HEK293 (cell line): Measurements from ENCODE around the gene ERI3.

Experiments
- CTCF ChIA-PET: fragments of 350-600 bp; formaldehyde crosslinking; extraction: SDS; loops from one replicate; lab custom pipeline; 2021; ENCODE audit warnings: antibody characterized with exemption; lab: Yijun Ruan, JAX
- POLR2A ChIA-PET: fragments of 300-600 bp; formaldehyde crosslinking; extraction: SDS; loops from one replicate; lab custom pipeline; 2020; ENCODE audit warnings: antibody characterized with exemption, inconsistent platforms; lab: Yijun Ruan, JAX
- H3K27ac ChIP-seq: fragments of 200-500 bp; sonication (Bioruptor generic); 2 replicates; pipeline ENCODE4 v1.5.1; 2014; ENCODE audit warnings: low read depth, low read length, control low read depth, inconsistent platforms; ENCODE audit errors: extremely low read depth
- H3K36me3 ChIP-seq, 2 experiments: fragments of 200-500 bp in 1 of 2; sonication (Bioruptor generic) in 1 of 2; 1 replicate in 1 of 2; 2 replicates in 1 of 2; pipeline ENCODE4 v1.5.1; 2014 to 2017; ENCODE audit warnings: inconsistent platforms in 2 of 2, low read length in 2 of 2; ENCODE audit not compliant: control insufficient read depth in 2 of 2, insufficient read depth in 1 of 2
- H3K4me1 ChIP-seq: fragments of 200-500 bp; sonication (Bioruptor generic); 2 replicates; pipeline ENCODE4 v1.5.1; 2014; ENCODE audit warnings: mild to moderate bottlenecking, low read length, inconsistent platforms; ENCODE audit not compliant: control insufficient read depth, insufficient read depth
- H3K4me3 ChIP-seq: 2 replicates; pipeline ENCODE4 v1.5.1; 2011; ENCODE audit warnings: low read depth, mild to moderate bottlenecking, control low read depth, low read length, moderate library complexity
- H3K9me3 ChIP-seq: fragments of 200-500 bp; sonication (Bioruptor generic); 2 replicates; pipeline ENCODE4 v1.5.1; 2014; ENCODE audit warnings: low read depth, low read length, inconsistent platforms; ENCODE audit not compliant: control insufficient read depth, insufficient read depth
- HIC1 ChIP-seq: fragments of 450-650 bp; formaldehyde crosslinking; IDR thresholded peaks from 2 replicates; pipeline ENCODE4 v1.5.1; 2016; ENCODE audit warnings: missing biosample characterization, missing genetic modification characterization
- MZF1 ChIP-seq: fragments of 450-650 bp; formaldehyde crosslinking; IDR thresholded peaks from 2 replicates; pipeline ENCODE4 v1.5.1; 2017; ENCODE audit warnings: missing biosample characterization, missing genetic modification characterization, borderline replicate concordance
- TRIM28 ChIP-seq: IDR thresholded peaks from 2 replicates; pipeline ENCODE4 v1.6.1; 2011; ENCODE audit warnings: low read length, control low read depth, borderline replicate concordance
- ZBTB26 ChIP-seq: fragments of 450-650 bp; formaldehyde crosslinking; optimal IDR thresholded peaks from 2 replicates; pipeline ENCODE3; 2016; ENCODE audit warnings: missing biosample characterization, mild to moderate bottlenecking, missing genetic modification characterization
- ZNF2 ChIP-seq: fragments of 450-650 bp; formaldehyde crosslinking; IDR thresholded peaks from 2 replicates; pipeline ENCODE4 v1.5.1; 2016; ENCODE audit warnings: missing biosample characterization, missing genetic modification characterization
- ZNF362 ChIP-seq: fragments of 450-650 bp; formaldehyde crosslinking; IDR thresholded peaks from 2 replicates; pipeline ENCODE4 v1.5.1; 2016; ENCODE audit warnings: missing biosample characterization, missing genetic modification characterization
- ZNF37A ChIP-seq: fragments of 450-650 bp; IDR thresholded peaks from 2 replicates; pipeline ENCODE4 v1.5.1; 2018; ENCODE audit warnings: missing biosample characterization, missing genetic modification characterization
- ZNF404 ChIP-seq: fragments of 450-650 bp; formaldehyde crosslinking; IDR thresholded peaks from 2 replicates; pipeline ENCODE4 v1.5.1; 2017; ENCODE audit warnings: missing biosample characterization, missing genetic modification characterization
- ZNF416 ChIP-seq: fragments of 450-650 bp; formaldehyde crosslinking; IDR thresholded peaks from 2 replicates; pipeline ENCODE4 v1.5.1; 2016; ENCODE audit warnings: missing biosample characterization, missing genetic modification characterization
- ZNF433 ChIP-seq: fragments of 450-650 bp; formaldehyde crosslinking; IDR thresholded peaks from 2 replicates; pipeline ENCODE4 v1.5.1; 2016; ENCODE audit warnings: missing biosample characterization, missing genetic modification characterization, low read depth
- ZNF449 ChIP-seq: fragments of 450-650 bp; formaldehyde crosslinking; IDR thresholded peaks from 2 replicates; pipeline ENCODE4 v1.5.1; 2017; ENCODE audit warnings: missing biosample characterization, mild to moderate bottlenecking, missing genetic modification characterization, moderate library complexity
- ZNF513 ChIP-seq: fragments of 450-650 bp; IDR thresholded peaks from 2 replicates; pipeline ENCODE4 v1.5.1; 2018; ENCODE audit warnings: missing biosample characterization, missing genetic modification characterization
- ZNF747 ChIP-seq: fragments of 450-650 bp; formaldehyde crosslinking; IDR thresholded peaks from 2 replicates; pipeline ENCODE4 v1.5.1; 2016; ENCODE audit warnings: missing biosample characterization, missing genetic modification characterization
- ZNF768 ChIP-seq: fragments of 450-650 bp; formaldehyde crosslinking; IDR thresholded peaks from 2 replicates; pipeline ENCODE4 v1.5.1; 2018; ENCODE audit warnings: missing biosample characterization, mild to moderate bottlenecking, missing genetic modification characterization
- ZNF791 ChIP-seq: fragments of 450-650 bp; formaldehyde crosslinking; IDR thresholded peaks from 2 replicates; pipeline ENCODE4 v1.5.1; 2016; ENCODE audit warnings: missing biosample characterization, missing genetic modification characterization
- ZSCAN5A ChIP-seq: fragments of 450-650 bp; formaldehyde crosslinking; IDR thresholded peaks from 2 replicates; pipeline ENCODE4 v1.5.1; 2016; ENCODE audit warnings: missing biosample characterization, missing genetic modification characterization
- ZXDB ChIP-seq: fragments of 450-650 bp; formaldehyde crosslinking; IDR thresholded peaks from 2 replicates; pipeline ENCODE4 v1.5.1; 2016; ENCODE audit warnings: missing biosample characterization, missing genetic modification characterization

Gene ERI3

GRCh38 chr1:44401256-44402228 is 46.5 kb upstream of the ERI3 start:
- no peaks in the 10 kb centered on the region for H3K9me3 ChIP-seq
- H3K36me3 ChIP-seq = no peaks in the 10 kb centered on the region
- ChIA-PET POLR2A (no interaction called here), CTCF (interaction anchor here (0.6 to 1.5 kb wide), 4 partner anchors 23 to 280 kb away, joined by 3 to 7 read pairs (median 6); no protein-coding TSS in a partner anchor)
- no peak overlapping the region for H3K27ac ChIP-seq
- TF ChIP-seq ZNF449 = no peak
- no peaks in the 10 kb centered on the region for H3K4me1 ChIP-seq
- H3K4me3 ChIP-seq = no peak overlapping the region

GRCh38 chr1:44390277-44390676 is 35.2 kb upstream of the ERI3 start:
- Histone ChIP-seq H3K9me3 (no peaks in the 10 kb centered on the region), H3K4me3 (no peak overlapping the region), H3K27ac (no peak overlapping the region), H3K36me3 (no peaks in the 10 kb centered on the region), H3K4me1 (no peaks in the 10 kb centered on the region)
- ChIA-PET POLR2A (interaction anchor here (1.4 kb wide), 1 partner anchor 15 kb away, joined by 3 read pairs; the partner anchor contains the start of gene RNF220), CTCF (interaction anchor here (0.7 to 2.9 kb wide), 4 partner anchors 12 to 298 kb away, joined by 3 to 13 read pairs (median 4); partner anchors contain the start of gene RNF220)
- 0 out of 2 replicates have a peak, but pooled peaks have one; percentile 16 for TF ChIP-seq TRIM28
- TF ChIP-seq ZNF513 (tag by site-specific recombination) = no peak
- TF ChIP-seq ZNF362 (tag by site-specific recombination) = no peak

- no peak for TF ChIP-seq HIC1 (tag by site-specific recombination)
- TF ChIP-seq ZBTB26 (tag by site-specific recombination) = no peak
- TF ChIP-seq ZNF404 (tag by site-specific recombination) = no peak
- TF ChIP-seq ZNF416 (tag by site-specific recombination) = no peak
- TF ChIP-seq ZSCAN5A (tag by site-specific recombination) = no peak
- no peak for TF ChIP-seq ZNF37A (tag by site-specific recombination)
- no peak for TF ChIP-seq ZXDB (tag by site-specific recombination)
- TF ChIP-seq ZNF433 (tag by site-specific recombination) = no peak
- no peak for TF ChIP-seq MZF1 (tag by site-specific recombination)
- TF ChIP-seq ZNF2 (tag by site-specific recombination) = no peak
- no peak for TF ChIP-seq ZNF791
- no peak for TF ChIP-seq ZNF747 (tag by site-specific recombination)
- no peak for TF ChIP-seq ZNF768
- TF ChIP-seq, all 188 proteins: peak for 0
- ChIA-PET POLR2A (no interaction called here), CTCF (interaction anchor here (2.9 kb wide), 1 partner anchor 11 kb away, joined by 13 read pairs; no protein-coding TSS in a partner anchor)
- Histone ChIP-seq H3K4me3 (no peak overlapping the region), H3K36me3 (no peaks in the 10 kb centered on the region), H3K4me1 (no peaks in the 10 kb centered on the region), H3K9me3 (no peaks in the 10 kb centered on the region), H3K27ac (no peak overlapping the region)
Observed at GRCh38 chr1:44389437-44389836, 34.4 kb upstream of the ERI3 start.
